TTC549 (cell line): ENCODE results near the gene BLVRB.
"Not testable (repeated sequence)": the region's sequence is repeated elsewhere in the genome, so short reads cannot be mapped to it uniquely, and the experiment has no call there.

ENCODE experiments used
- FAIRE-seq: peaks from 2 replicates; lab custom pipeline; 2012; peaks lifted over from hg19 to GRCh38; lab: Jason Lieb, UNC

The BLVRB gene

DNA sequence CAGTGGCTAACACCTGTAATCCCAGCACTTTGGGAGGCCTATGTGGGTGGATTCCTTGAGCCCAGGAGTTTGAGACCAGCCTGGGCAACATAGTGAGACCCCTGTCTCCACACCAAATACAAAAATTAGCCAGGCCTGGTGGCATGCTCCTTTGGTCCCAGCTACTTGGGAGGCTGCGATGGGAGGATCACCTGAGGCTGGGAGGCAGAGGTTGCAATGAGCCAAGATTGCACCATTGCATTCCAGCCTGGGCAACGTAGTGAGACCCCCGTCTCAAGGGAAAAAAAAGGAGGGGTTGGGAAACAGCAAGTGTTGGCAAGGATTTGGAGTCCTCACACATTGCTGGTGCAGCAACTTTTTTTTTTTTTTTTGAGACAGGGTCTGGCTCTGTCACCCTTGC lies 20.5 kb upstream of the BLVRB start:
- no peak for FAIRE-seq

- not testable (repeated sequence) for FAIRE-seq
These were observed 10.5 kb upstream of the BLVRB start for GRCh38 chr19:40475878-40476644.

DNA sequence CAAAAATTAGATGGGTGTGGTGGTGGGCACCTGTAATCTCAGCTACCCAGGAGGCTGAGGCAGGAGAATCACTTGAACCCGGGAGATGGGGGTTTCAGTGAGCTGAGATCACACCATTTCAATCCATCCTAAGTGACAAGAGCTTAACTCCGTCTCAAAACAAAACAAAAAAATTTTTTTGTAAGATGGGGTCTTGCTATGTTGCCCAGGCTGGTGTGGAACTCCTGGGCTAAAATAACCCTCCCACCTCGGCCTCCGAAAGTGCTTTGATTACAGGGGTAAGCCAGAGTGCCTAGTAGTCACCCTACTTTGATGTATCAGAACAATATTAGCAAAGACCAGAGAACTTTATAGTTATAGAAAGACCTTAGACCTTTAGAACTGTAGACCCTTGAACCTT lies 9.2 kb upstream of the BLVRB start:
- FAIRE-seq = no peak

- no peak for FAIRE-seq
These were observed 7.0 kb upstream of the BLVRB start for GRCh38 chr19:40472516-40472915.

GRCh38 chr19:40471111-40471510 lies 5.6 kb upstream of the BLVRB start:
- no peak for FAIRE-seq

- FAIRE-seq = no peak
These were observed 3.5 kb upstream of the BLVRB start for GRCh38 chr19:40469011-40469410.

DNA sequence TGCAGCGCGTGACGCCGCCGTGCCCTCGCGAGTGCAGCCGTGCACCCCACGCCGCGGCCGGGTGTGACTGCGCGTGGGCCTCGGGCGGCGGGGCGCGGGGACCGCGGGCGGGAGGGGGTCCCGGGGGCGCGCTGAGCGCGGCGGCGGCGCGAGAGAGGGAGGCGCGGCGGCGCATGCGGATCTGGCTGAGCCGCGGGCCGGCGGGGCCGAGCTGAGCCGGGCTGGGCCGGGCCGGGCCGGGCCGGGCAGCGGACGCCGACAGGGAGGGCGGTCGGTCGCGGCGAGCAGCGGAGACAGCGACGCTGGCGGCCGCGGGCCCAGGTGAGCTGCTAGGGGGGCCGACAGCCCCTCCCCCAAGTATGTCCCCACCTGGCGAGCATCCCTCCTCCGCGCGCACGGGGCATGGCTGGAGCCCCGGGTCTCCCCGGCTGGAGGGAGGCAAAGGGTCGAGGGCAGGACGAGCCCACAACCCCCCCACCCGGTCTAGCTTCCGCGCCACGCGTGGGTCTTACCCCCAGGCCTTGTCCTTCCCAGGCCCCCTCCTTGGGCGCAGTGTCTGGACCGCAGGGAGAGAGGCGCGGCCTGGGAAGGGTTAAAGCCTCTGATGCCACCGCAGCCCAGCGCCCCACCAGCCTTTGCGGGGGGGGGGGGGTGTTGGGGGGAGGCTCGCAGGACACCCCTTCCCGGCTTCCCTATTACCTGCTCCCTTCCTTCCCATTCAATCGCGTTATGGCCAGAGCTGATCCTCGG lies 1.6 kb upstream of the BLVRB start, which contains the start of gene SPTBN4:
Gene SPTBN4 (plus strand): TSS at position 17 of the 750 bp plus-strand sequence. CDS start 5,621 bp downstream, outside the sequence.
- FAIRE-seq = no peak

- FAIRE-seq = no peak
These were observed 857 bp upstream of the BLVRB start for GRCh38 chr19:40466219-40466984.

DNA sequence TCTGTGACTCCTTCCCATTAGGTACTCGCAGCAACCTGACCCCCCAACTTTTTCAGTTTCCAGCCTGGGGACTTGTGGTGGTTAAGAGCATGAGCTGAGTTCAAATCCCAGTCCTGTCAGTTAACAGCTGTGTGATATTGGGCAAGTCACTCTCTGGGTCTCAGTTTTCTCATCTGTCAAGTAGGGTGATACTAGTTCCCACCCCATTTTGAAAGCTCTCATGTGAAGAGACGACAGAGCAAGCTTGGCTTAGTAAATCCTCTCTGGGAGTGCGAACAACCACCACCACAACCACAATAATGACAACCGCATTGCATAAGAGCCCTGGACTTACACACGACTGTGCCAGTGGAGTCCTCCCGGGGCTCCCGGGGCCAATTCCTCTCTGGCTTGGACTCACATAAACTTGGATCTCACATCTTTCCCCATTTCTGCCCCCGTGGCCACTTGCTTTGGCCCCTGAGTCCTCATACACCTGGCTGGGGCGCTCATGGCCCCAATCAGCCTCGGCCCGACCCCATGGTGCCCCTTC lies 454 bp downstream of the BLVRB start:
- FAIRE-seq = no peak

DNA sequence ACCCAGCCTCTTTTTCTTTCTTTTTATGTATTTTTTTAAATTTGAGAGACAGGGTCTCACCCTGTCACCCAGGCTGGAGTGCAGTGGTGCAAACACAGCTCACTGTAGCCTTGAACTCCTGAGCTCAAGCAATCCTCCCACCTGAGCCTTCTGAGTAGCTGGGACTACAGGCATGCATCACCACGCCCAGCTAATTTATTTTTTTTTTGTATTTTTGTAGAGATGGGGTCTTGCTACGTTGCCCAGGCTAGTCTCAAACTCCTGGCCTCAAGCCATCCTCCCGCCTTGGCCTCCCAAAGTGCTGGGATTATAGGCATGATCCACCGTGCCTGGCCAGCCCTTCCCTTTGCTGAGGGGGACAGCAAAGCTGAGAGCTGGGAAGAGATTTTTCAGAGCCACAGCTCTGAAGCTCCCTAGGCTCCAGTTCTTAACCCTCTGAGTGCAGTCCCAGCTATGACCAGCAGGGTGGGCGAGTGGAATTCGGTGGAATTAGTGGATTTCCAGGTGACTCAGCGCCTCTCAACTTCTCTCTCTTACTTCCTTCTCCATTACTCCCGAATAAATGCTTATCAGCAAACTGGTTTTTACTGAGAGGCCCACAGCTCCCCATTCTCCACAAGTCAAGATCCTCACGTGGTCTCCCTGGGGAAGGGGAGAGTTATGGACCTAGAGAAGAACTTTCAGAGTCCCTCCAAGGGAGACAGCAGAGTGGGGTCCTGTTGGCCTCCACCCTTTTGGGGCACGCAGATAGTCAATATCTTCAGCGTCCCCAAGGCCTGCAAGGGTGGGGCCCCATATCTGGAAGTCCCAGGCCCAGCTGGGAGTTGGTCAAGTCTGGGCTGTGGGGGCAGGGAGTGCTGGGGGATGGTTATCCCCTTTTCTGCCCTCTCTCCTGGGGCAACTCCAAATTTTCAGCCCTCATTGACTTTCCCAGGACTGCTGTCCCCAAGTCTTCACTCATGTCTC lies 1.2 kb downstream of the BLVRB start:
- no peak for FAIRE-seq

- FAIRE-seq = not testable (repeated sequence)
These were observed 1.9 kb downstream of the BLVRB start for GRCh38 chr19:40463587-40464037.

DNA sequence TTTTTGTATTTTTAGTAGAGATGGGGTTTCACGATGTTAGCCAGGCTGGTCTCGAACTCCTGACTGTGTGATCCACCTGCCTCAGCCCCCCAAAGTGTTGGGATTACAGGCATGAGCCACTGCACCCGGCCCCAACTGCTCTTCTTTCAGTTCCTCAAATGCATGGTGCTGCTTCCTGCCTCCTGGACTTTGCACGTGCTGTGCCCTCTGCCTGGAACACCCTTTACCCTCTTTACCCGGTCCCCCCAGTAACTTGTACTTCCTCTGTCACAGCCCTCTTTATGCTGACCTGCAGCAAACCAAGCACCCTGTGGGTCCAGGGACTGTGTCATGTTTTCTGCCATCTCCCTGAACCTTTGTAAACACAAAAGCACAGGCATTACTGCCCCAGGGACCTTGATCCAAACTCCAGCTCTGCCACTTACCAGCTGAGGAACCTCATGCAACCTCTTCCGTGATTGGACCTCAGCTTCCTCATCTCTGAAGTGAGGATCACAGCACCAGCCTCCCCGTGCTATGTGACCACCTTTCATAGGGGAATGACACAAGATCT lies 3.8 kb downstream of the BLVRB start:
- no peak for FAIRE-seq

GRCh38 chr19:40460185-40460584 lies 5.4 kb downstream of the BLVRB start:
- FAIRE-seq = no peak

- FAIRE-seq = no peak
These were observed 7.0 kb downstream of the BLVRB start for GRCh38 chr19:40458597-40458974.

DNA sequence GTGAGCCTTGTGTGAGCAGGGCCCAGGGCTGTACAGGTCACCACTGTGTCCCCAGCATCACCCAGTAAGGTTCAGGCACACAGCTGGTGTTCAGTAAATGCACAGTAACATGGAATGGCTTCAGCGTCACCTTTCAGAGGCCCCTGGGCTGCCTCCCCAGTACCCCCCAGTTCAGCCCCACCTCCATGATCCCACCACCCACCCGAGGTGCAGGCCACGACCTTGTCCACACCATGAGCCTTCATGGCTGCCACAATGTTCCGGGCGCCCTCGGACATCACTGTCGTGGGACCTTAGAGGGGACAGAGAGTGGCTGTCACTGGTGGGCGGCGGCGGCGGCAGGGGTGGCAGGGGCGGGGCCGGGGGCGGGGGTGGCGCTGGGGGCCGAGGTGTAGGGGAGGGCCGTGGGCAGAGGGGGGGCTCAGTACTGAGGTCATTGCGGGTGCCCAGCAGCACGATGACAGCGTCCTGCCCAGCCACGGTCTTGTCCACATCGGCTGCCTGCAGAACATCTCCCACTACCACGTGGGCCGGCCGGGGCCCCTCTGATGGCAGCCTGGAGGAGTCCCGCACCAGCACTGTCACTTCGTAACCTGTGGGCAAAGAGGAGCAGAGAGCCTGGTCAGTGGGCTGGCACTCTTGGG lies 7.5 kb downstream of the BLVRB start:
- no peak for FAIRE-seq

GRCh38 chr19:40457048-40457447 lies 8.5 kb downstream of the BLVRB start:
- FAIRE-seq = no peak

GRCh38 chr19:40453943-40454342 lies 11.6 kb downstream of the BLVRB start:
- FAIRE-seq = not testable (repeated sequence)

DNA sequence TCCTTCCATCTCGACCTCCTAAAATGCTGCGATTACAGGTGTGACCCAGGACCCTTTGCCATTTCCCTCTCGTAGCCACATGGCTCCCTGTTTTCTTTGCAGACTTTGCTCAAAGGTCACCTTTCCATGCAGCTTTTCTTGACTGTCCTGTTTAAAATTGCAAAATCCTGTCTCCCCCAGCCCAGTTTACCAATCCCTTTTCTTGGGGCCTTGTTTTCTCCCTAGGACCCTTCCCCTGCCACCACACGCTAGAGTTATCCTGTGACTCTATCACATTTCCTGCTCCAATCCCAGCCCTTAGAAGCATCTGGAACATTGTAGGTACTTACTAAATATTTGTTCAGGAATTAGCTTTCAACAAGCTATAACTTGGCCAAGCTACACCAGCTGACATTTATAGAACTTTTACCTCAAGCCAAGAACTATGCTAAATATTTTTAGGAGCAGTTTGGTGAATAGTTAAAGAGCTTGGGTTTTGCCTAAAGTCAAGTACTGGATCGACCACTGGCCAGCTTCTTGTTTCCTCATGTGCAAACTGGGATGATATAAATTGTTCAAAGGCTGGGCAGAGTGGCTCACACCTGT lies 12.3 kb downstream of the BLVRB start:
- FAIRE-seq = no peak

DNA sequence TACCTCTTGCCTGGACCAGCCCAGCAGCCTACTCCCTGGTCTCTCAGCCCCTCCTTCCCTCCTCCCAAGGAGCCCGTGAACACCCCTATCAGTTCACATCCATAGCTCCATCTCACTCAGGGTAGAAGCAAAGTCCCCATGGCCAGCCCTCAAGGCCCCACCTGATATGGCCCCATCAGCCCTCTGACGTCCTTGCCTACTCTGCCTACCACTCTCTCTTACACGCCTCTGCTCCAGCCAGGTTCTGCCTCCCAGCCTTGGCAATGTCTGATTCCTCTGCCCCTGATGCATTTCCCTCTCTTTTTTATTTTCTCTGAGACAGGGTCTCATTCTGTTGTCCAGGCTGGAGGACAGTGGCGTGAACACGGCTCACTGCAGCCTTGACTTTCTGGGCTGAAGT lies 13.5 kb downstream of the BLVRB start:
- FAIRE-seq = no peak

- FAIRE-seq = no peak
These were observed 14.9 kb downstream of the BLVRB start for GRCh38 chr19:40450664-40451063.
